Retinal pigment epithelial cell (primary cell): Measurements from ENCODE around the gene TWSG1.

ENCODE experiments used
- DNase-seq: peaks from one replicate; pipeline ENCODE4 v3.0.0-alpha.2; 2010; ENCODE audit warnings: low read depth
- H3K4me3 ChIP-seq: 2 replicates; pipeline ENCODE4 v1.5.1; 2011; ENCODE audit warnings: mild to moderate bottlenecking, low read length, control low read depth, moderate library complexity
- CTCF ChIP-seq: conservative IDR thresholded peaks from 2 replicates; pipeline ENCODE4 v1.5.1; 2011; ENCODE audit warnings: low read depth, low read length, control low read depth, inconsistent platforms

Gene TWSG1

GRCh38 chr18:9334329-9334972, at the start of gene TWSG1:
Gene TWSG1, plus strand, starts transcription at chr18:9334773. Its CDS starts 2,457 bp downstream, at chr18:9337230.
- TF ChIP-seq CTCF, result peak; percentile 42
- DNase-seq, result peak; percentile 81
- peak within 1 kb of the TSS; percentile 77 for H3K4me3 ChIP-seq

DNA sequence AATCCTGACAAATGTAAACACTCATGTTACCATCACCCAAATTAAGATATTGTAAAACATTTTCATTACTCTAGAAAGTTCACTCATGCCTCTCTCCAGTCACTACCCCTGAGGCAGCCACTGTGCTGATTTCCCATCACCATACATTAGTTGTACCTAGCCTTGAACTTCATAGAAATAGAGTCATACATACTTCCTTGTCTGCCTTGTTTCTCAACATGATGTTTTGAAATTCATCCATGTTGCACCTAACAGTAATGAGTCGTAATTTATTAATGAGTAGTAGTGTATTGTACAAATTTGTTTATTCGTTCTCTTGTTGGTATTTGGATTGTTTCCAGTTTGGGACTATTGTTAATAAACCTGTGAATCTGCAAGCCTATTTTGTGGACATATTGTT, 49.0 kb upstream of the TWSG1 start:
- TF ChIP-seq CTCF, result no peak
- no peak for DNase-seq

GRCh38 chr18:9287036-9287435, 47.5 kb upstream of the TWSG1 start:
- no peak for DNase-seq
- H3K4me3 ChIP-seq, result no peak overlapping the region
- TF ChIP-seq CTCF, result no peak

More for the DNA sequence above, 49.0 kb upstream of the TWSG1 start:
- no peak overlapping the region for H3K4me3 ChIP-seq

DNA sequence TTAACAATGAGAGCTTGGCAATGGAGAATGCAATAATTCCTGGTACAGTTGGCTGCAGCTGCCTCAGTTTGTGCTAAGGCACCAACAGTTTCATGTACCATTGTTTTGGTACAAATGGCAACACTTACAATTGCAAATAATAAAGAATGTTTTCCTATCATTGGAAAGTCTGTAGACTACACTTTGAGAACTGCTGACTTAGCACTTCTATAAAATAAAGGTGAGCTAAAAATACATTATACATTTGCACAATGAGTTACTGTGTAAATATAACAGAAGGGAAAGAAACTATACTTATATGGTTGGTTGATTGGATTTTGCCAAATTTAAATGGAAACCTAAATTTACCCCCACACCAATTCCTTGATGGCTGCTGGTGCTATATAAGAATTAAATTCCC, 44.9 kb upstream of the TWSG1 start:
- DNase-seq, result no peak
- no peak for TF ChIP-seq CTCF
- no peak overlapping the region for H3K4me3 ChIP-seq

- no peak for DNase-seq
- no peak overlapping the region for H3K4me3 ChIP-seq
- no peak for TF ChIP-seq CTCF
Observed at GRCh38 chr18:9290156-9290555, 44.4 kb upstream of the TWSG1 start.

DNA sequence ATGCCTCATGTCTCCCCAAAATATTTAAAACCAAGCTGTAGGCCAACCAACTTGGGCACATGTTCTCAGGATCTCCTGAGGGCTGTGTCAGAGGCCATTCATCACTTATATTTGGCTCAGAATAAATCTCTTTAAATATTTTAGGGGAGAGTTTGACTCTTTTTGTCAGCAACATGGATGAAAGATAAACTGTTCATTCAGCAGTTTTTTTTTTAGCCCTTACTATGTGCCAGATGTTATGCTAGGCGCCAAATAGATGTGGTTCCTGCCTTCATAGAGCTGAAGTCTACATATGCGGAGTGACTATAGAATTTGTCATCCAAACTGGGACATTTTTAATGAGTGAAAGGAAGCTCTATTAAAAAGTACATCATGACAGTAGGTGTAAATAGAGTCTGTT, 42.5 kb upstream of the TWSG1 start:
- no peak for TF ChIP-seq CTCF
- no peak overlapping the region for H3K4me3 ChIP-seq
- no peak for DNase-seq

- no peak for DNase-seq
- no peak for TF ChIP-seq CTCF
- H3K4me3 ChIP-seq, result no peak overlapping the region
Observed at GRCh38 chr18:9293948-9294347, 40.6 kb upstream of the TWSG1 start.
